Measurements from ENCODE around the gene PRDM2. TPM values are rescaled to one million over a fixed set of nuclear protein-coding genes. Genes with fewer than 3 reads are reported as not detected.

PRDM2 gene
- total and polyA plus RNA-seq, 9 donors = 30.0 to 81.9 (median 61.8) TPM

- H3K4me1 ChIP-seq (ENCODE audit: insufficient read depth) = peaks cover 22% of the 10 kb centered on the region
- intact Hi-C loops (cut with DNase I) = no loop called here
- H3K4me3 ChIP-seq = no peak overlapping the region
- no peaks in the 10 kb centered on the region for H3K9me3 ChIP-seq
- no peak overlapping the region for H3K27ac ChIP-seq
- WGBS, 3 donors = 70 to 77% (median 73%) methylated on average over 5 of the region's 5 CpGs
- no peak for TF ChIP-seq POLR2A (IDR thresholded peaks at IDR 0.05)
- no peak for TF ChIP-seq EP300 (IDR thresholded peaks at IDR 0.05)
- no peak for TF ChIP-seq CTCF (IDR thresholded peaks at IDR 0.05)
- H3K27me3 ChIP-seq = no peaks in the 10 kb centered on the region
- DNase-seq = no peak
- no peaks in the 10 kb centered on the region for H3K36me3 ChIP-seq
Observed at GRCh38 chr1:13783551-13783950, 83.6 kb downstream of the PRDM2 start.

- H3K36me3 ChIP-seq = no peaks in the 10 kb centered on the region
- peaks cover 22% of the 10 kb centered on the region for H3K4me1 ChIP-seq (ENCODE audit: insufficient read depth)
- WGBS, 3 donors = 32 to 50% (median 35%) methylated on average over 5 of the region's 5 CpGs
- intact Hi-C loops (cut with DNase I) = no loop called here
- TF ChIP-seq EP300 (IDR thresholded peaks at IDR 0.05) (no peak), CTCF (IDR thresholded peaks at IDR 0.05) (no peak), POLR2A (IDR thresholded peaks at IDR 0.05) (no peak)
- no peak overlapping the region for H3K27ac ChIP-seq
- no peak overlapping the region for H3K4me3 ChIP-seq
- H3K27me3 ChIP-seq = no peaks in the 10 kb centered on the region
- DNase-seq = no peak
- H3K9me3 ChIP-seq = no peaks in the 10 kb centered on the region
Observed at GRCh38 chr1:13784971-13785370, 85.0 kb downstream of the PRDM2 start.

- intact Hi-C loops (cut with DNase I) = no loop called here
- WGBS, 3 donors = 90 to 96% (median 94%) methylated on average over 10 of the region's 10 CpGs
- H3K4me1 ChIP-seq (ENCODE audit: insufficient read depth) = peaks cover 13% of the 10 kb centered on the region
- H3K27me3 ChIP-seq = no peaks in the 10 kb centered on the region
- H3K27ac ChIP-seq = no peak overlapping the region
- H3K4me3 ChIP-seq = no peak overlapping the region
- DNase-seq = no peak
- no peaks in the 10 kb centered on the region for H3K36me3 ChIP-seq
- H3K9me3 ChIP-seq = no peaks in the 10 kb centered on the region
- no peak for TF ChIP-seq EP300 (IDR thresholded peaks at IDR 0.05)
- TF ChIP-seq POLR2A (IDR thresholded peaks at IDR 0.05) = no peak
- no peak for TF ChIP-seq CTCF (IDR thresholded peaks at IDR 0.05)
Observed at GRCh38 chr1:13786541-13786940, 86.6 kb downstream of the PRDM2 start.

DNA sequence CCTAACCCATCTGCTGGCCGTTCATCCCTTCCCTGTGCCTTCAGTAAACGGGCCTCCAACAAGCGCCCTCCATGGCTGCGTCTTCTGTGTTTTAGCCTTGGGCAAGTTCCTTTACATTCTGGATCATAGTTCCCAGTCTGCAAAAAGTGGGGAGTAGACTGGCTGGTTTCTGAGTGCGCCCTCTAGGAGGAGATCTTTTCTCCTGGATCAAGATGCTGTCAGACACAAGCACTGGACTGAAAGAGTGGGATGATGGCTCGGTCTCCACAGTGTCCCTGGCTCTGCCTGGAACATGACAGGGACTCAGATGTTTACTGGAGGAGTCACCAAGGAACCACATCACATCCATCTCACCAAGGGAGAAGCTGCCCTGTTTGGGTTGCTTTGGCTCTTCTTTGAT lies 88.8 kb downstream of the PRDM2 start:
- DNase-seq = no peak
- Histone ChIP-seq H3K27me3 (no peaks in the 10 kb centered on the region), H3K9me3 (no peaks in the 10 kb centered on the region), H3K4me3 (no peak overlapping the region), H3K4me1 (ENCODE audit: insufficient read depth) (peaks cover 1% of the 10 kb centered on the region), H3K36me3 (no peaks in the 10 kb centered on the region), H3K27ac (no peak overlapping the region)
- intact Hi-C loops (cut with DNase I) = no loop called here
- TF ChIP-seq EP300 (IDR thresholded peaks at IDR 0.05) = no peak
- WGBS, 3 donors = 89 to 97% (median 95%) methylated on average over 6 of the region's 6 CpGs

DNA sequence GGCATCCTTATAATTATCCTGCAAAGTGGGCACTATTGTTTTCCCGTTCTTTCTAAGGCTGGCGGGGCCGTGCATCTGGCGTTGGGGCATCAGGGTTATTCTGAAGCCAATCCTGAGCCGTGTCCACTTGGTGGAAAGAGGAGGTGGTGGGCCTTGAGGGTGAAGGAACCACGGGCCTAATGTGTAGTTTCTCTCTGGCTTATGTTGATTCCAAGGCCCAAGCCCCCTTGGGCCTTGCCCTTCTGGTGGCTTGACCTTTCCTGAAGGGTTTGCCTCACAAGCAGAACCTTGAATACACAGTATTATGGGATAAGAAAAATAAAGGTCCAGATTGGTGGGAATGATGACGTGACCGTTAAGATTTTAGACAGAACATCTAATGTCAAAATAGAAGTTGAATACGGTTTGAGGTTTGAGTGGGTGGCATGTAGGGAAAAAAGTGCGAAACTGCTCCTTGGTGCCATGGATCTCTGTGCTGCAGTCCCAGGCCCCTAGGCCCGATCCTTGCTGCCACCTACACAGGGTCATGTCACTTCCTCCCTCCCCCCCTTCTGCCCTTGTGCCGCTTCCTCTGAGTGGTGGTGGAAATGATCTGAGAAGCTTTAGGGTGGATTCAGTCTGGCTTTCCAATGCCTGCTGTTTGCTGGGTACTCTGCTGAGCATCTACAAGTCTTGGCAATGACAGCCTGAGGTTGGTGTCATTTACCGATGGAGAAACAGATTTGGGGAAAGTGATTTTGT lies 90.5 kb downstream of the PRDM2 start:
- Histone ChIP-seq H3K4me1 (ENCODE audit: insufficient read depth) (no peaks in the 10 kb centered on the region), H3K27ac (no peak overlapping the region), H3K27me3 (no peaks in the 10 kb centered on the region), H3K9me3 (no peaks in the 10 kb centered on the region), H3K36me3 (no peaks in the 10 kb centered on the region), H3K4me3 (no peak overlapping the region)
- no peak for DNase-seq
- TF ChIP-seq EP300 (IDR thresholded peaks at IDR 0.05) = no peak
- TF ChIP-seq POLR2A (IDR thresholded peaks at IDR 0.05) = no peak
- TF ChIP-seq CTCF (IDR thresholded peaks at IDR 0.05) = no peak
- intact Hi-C loops (cut with DNase I) = no loop called here
- 88 to 97% (median 92%) methylated on average over 13 of the region's 13 CpGs for WGBS, 3 donors

Data from ovary (tissue), 9 donors.